Osteoblast (primary cell): ENCODE data around the gene ZSCAN22. TPM values are rescaled to one million over a fixed set of nuclear protein-coding genes. Genes with fewer than 3 reads are reported as not detected.

Experiments used
- DNase-seq: peaks from one replicate; pipeline ENCODE4 v3.0.0; 2011; ENCODE audit warnings: low spot score, mixed read lengths; ENCODE audit not compliant: insufficient read length; ENCODE audit errors: missing footprints
- H2AFZ ChIP-seq: 2 replicates; pipeline ENCODE4 v1.6.0; 2011; ENCODE audit warnings: mild to moderate bottlenecking, low read length
- H3K27ac ChIP-seq: 2 replicates; pipeline ENCODE4 v1.5.1; 2011; ENCODE audit warnings: mild to moderate bottlenecking, low read depth, low read length, moderate library complexity
- H3K27me3 ChIP-seq: 2 replicates; pipeline ENCODE4 v1.6.0; 2012; ENCODE audit warnings: mild to moderate bottlenecking, control low read depth, inconsistent platforms, low read length, moderate library complexity; ENCODE audit not compliant: insufficient read depth
- H3K36me3 ChIP-seq: 2 replicates; pipeline ENCODE4 v1.5.1; 2011; ENCODE audit warnings: mild to moderate bottlenecking, low read length, control low read depth, moderate library complexity; ENCODE audit not compliant: insufficient read depth
- H3K4me1 ChIP-seq: 2 replicates; pipeline ENCODE4 v1.5.1; 2011; ENCODE audit warnings: mild to moderate bottlenecking, low read length, control low read depth, moderate library complexity; ENCODE audit not compliant: insufficient read depth
- H3K4me2 ChIP-seq: 2 replicates; pipeline ENCODE4 v1.6.0; 2011; ENCODE audit warnings: mild to moderate bottlenecking, low read length; ENCODE audit not compliant: insufficient read depth
- H3K4me3 ChIP-seq: fragments of 200-600 bp; sonication (generic); 3 replicates; pipeline ENCODE4 v1.5.1; 2012; ENCODE audit warnings: mild to moderate bottlenecking, low read length, inconsistent platforms; ENCODE audit not compliant: insufficient read depth
- H3K79me2 ChIP-seq: 2 replicates; pipeline ENCODE4 v1.6.0; 2012; ENCODE audit warnings: mild to moderate bottlenecking, low read length, control low read depth, inconsistent platforms; ENCODE audit not compliant: insufficient read depth
- H3K9me3 ChIP-seq: 2 replicates; pipeline ENCODE4 v1.5.1; 2011; ENCODE audit warnings: low read depth, low read length, control low read depth
- H4K20me1 ChIP-seq: 2 replicates; pipeline ENCODE4 v1.6.0; 2012; ENCODE audit warnings: mild to moderate bottlenecking, low read length, control low read depth; ENCODE audit not compliant: insufficient read depth
- CTCF ChIP-seq: IDR thresholded peaks from 2 replicates; pipeline ENCODE4 v1.5.1; 2011; ENCODE audit warnings: mild to moderate bottlenecking, low read depth, low read length, moderate library complexity; ENCODE audit errors: extremely low read depth
- small RNA-seq: library from RNA; depleted of rRNA; stranded (forward); fragments of <200 nt; gene quantifications from one replicate; pipeline ENCODE3, GENCODE V24; 2012
- total RNA-seq: library from RNA; depleted of rRNA; stranded (reverse); fragments of >200 nt; gene quantifications from 2 replicates; pipeline ENCODE4 v1.2.3, GENCODE V29; 2012

ZSCAN22 gene
- total RNA-seq, 1 donor = 2.5 TPM

- H4K20me1 ChIP-seq = peaks cover 26% of the 10 kb centered on the region
- H3K9me3 ChIP-seq = no peaks in the 10 kb centered on the region
- H2AFZ ChIP-seq = peak within 1 kb of the TSS; percentile 85
- H3K4me1 ChIP-seq = peaks cover 24% of the 10 kb centered on the region
- TF ChIP-seq CTCF = no peak
- peak; percentile 100 for DNase-seq
- no peaks in the 10 kb centered on the region for H3K27me3 ChIP-seq
- peak within 1 kb of the TSS; percentile 99 for H3K4me3 ChIP-seq
- H3K36me3 ChIP-seq = peaks cover 26% of the 10 kb centered on the region
- peak within 1 kb of the TSS; percentile 95 for H3K27ac ChIP-seq
- H3K4me2 ChIP-seq = peak within 1 kb of the TSS; percentile 100
- H3K79me2 ChIP-seq = peaks cover 61% of the 10 kb centered on the region
Observed at GRCh38 chr19:58386576-58387337, 60.0 kb downstream of the ZSCAN22 start, which contains the start of gene RPS5. RPS5 (plus strand) TSS chr19:58387269; CDS start chr19:58388138, 869 bp downstream.

- TF ChIP-seq CTCF = no peak
- H2AFZ ChIP-seq = peak overlapping the region; percentile 61
- H3K4me2 ChIP-seq = peak overlapping the region; percentile 100
- peak; percentile 84 for DNase-seq
- no peaks in the 10 kb centered on the region for H3K27me3 ChIP-seq
- H3K36me3 ChIP-seq = peaks cover 32% of the 10 kb centered on the region
- H3K27ac ChIP-seq = peak overlapping the region; percentile 95
- peaks cover 32% of the 10 kb centered on the region for H4K20me1 ChIP-seq
- peaks cover 55% of the 10 kb centered on the region for H3K79me2 ChIP-seq
- H3K9me3 ChIP-seq = no peaks in the 10 kb centered on the region
- peak overlapping the region; percentile 99 for H3K4me3 ChIP-seq
- peaks cover 18% of the 10 kb centered on the region for H3K4me1 ChIP-seq
Observed at GRCh38 chr19:58387338-58388174, 60.8 kb downstream of the ZSCAN22 start.

GRCh38 chr19:58388175-58388526 is 61.4 kb downstream of the ZSCAN22 start:
- TF ChIP-seq CTCF = no peak
- Histone ChIP-seq H3K9me3 (no peaks in the 10 kb centered on the region), H3K27ac (peak overlapping the region; percentile 95), H3K27me3 (no peaks in the 10 kb centered on the region), H4K20me1 (peaks cover 36% of the 10 kb centered on the region), H3K4me1 (peaks cover 18% of the 10 kb centered on the region), H3K4me3 (peak overlapping the region; percentile 99), H3K36me3 (peaks cover 38% of the 10 kb centered on the region), H2AFZ (no peak overlapping the region), H3K79me2 (peaks cover 55% of the 10 kb centered on the region), H3K4me2 (peak overlapping the region; percentile 100)
- DNase-seq = no peak

Small RNA genes lying within 50 kb of the gene (small RNA-seq; reads per million reads assigned to genes)
- gene MIR4754 = not detected
- gene MIR6806 = not detected
- 0.22 reads per million for gene RNA5SP473

Other genes with a start within 250 kb of the ZSCAN22 start
- gene ZSCAN18, start 228.8 kb upstream of the ZSCAN22 start, total RNA-seq = 49.8 and 60.4 TPM in 2 replicates
- 11.9 and 12.7 TPM in 2 replicates for gene ZNF329, start 176.2 kb upstream of the ZSCAN22 start, total RNA-seq
- 10.9 and 11.2 TPM in 2 replicates for gene ZNF274, start 143.9 kb upstream of the ZSCAN22 start, total RNA-seq
- 22.1 and 32.9 TPM in 2 replicates for gene ZNF544, start 98.1 kb upstream of the ZSCAN22 start, total RNA-seq
- gene ZNF8, start 48.0 kb upstream of the ZSCAN22 start, total RNA-seq = 8.7 and 8.8 TPM in 2 replicates
- 23.9 and 29.3 TPM in 2 replicates for gene ERVK3-1, start 21.6 kb upstream of the ZSCAN22 start, total RNA-seq
- gene A1BG, start 26.5 kb downstream of the ZSCAN22 start, total RNA-seq = 1.1 and 1.5 TPM in 2 replicates
- 1.2 and 1.4 TPM in 2 replicates for gene ZNF497, start 35.8 kb downstream of the ZSCAN22 start, total RNA-seq
- 4.4 and 4.7 TPM in 2 replicates for gene ZNF837, start 54.0 kb downstream of the ZSCAN22 start, total RNA-seq
- 1,166 and 1,239 TPM in 2 replicates for gene RPS5, start 60.3 kb downstream of the ZSCAN22 start, total RNA-seq
- gene RNF225, start 68.7 kb downstream of the ZSCAN22 start, total RNA-seq = not detected in 2 replicates
- 20.6 and 25.7 TPM in 2 replicates for gene ZNF584, start 81.7 kb downstream of the ZSCAN22 start, total RNA-seq
- 8.8 and 10.1 TPM in 2 replicates for gene ZNF132, start 113.2 kb downstream of the ZSCAN22 start, total RNA-seq
- 10.5 and 11.8 TPM in 2 replicates for gene ZNF324B, start 124.6 kb downstream of the ZSCAN22 start, total RNA-seq
- gene ZNF324, start 140.1 kb downstream of the ZSCAN22 start, total RNA-seq = 16.2 and 20.6 TPM in 2 replicates
- 14.1 and 18.1 TPM in 2 replicates for gene ZNF446, start 149.4 kb downstream of the ZSCAN22 start, total RNA-seq
- gene SLC27A5, start 185.0 kb downstream of the ZSCAN22 start, total RNA-seq = 5.3 and 6.5 TPM in 2 replicates
- 6.9 and 8.5 TPM in 2 replicates for gene ZBTB45, start 192.8 kb downstream of the ZSCAN22 start, total RNA-seq
- 224 and 248 TPM in 2 replicates for gene TRIM28, start 217.1 kb downstream of the ZSCAN22 start, total RNA-seq
- 98.1 and 106 TPM in 2 replicates for gene CHMP2A, start 228.1 kb downstream of the ZSCAN22 start, total RNA-seq
- gene UBE2M, start 231.6 kb downstream of the ZSCAN22 start, total RNA-seq = 54.6 and 56.6 TPM in 2 replicates
- 22.7 and 23.9 TPM in 2 replicates for gene MZF1, start 246.3 kb downstream of the ZSCAN22 start, total RNA-seq